DND-41 (cell line): ENCODE measurements around the gene WASL.

Source experiments
- ATAC-seq: fragments of 200-7000 bp; cut with Tn5 transposase; 3 replicates; pipeline ENCODE4 v1.9.1; 2021; ENCODE audit warnings: low read depth; ENCODE audit not compliant: insufficient read depth
- DNase-seq: peaks from one replicate; pipeline ENCODE4 v3.0.0-alpha.2; 2020
- H2AFZ ChIP-seq: 2 replicates; pipeline ENCODE4 v1.6.0; 2012; ENCODE audit warnings: low read depth, low read length
- H3K27ac ChIP-seq: 2 replicates; pipeline ENCODE4 v1.5.1; 2012; ENCODE audit warnings: low read length, inconsistent platforms
- H3K27me3 ChIP-seq: fragments of 200-600 bp; sonication (generic); 2 replicates; pipeline ENCODE4 v1.6.0; 2012; ENCODE audit warnings: low read length, mild to moderate bottlenecking, inconsistent platforms; ENCODE audit not compliant: insufficient read depth, poor library complexity
- H3K36me3 ChIP-seq: 2 replicates; pipeline ENCODE4 v1.5.1; 2012; ENCODE audit warnings: low read length, inconsistent platforms; ENCODE audit not compliant: insufficient read depth
- H3K4me1 ChIP-seq: 2 replicates; pipeline ENCODE4 v1.5.1; 2012; ENCODE audit warnings: mild to moderate bottlenecking, low read length; ENCODE audit not compliant: insufficient read depth
- H3K4me2 ChIP-seq: 2 replicates; pipeline ENCODE4 v1.6.0; 2012; ENCODE audit warnings: mild to moderate bottlenecking, moderate library complexity, low read length, inconsistent platforms; ENCODE audit not compliant: insufficient read depth
- H3K4me3 ChIP-seq, 2 experiments: fragments of 200-600 bp in 1 of 2; shearing (Covaris generic) in 1 of 2; 2 replicates each; pipeline ENCODE4 v1.5.1; 2012 to 2016; ENCODE audit warnings: inconsistent platforms in 2 of 2, low read length in 2 of 2, mild to moderate bottlenecking in 2 of 2, low read depth in 1 of 2, moderate library complexity in 1 of 2
- H3K79me2 ChIP-seq: 2 replicates; pipeline ENCODE4 v1.6.0; 2012; ENCODE audit warnings: low read length, inconsistent platforms; ENCODE audit not compliant: insufficient read depth
- H3K9ac ChIP-seq: 2 replicates; pipeline ENCODE4 v1.6.0; 2012; ENCODE audit warnings: low read depth, mild to moderate bottlenecking, inconsistent platforms, low read length, moderate library complexity
- H3K9me3 ChIP-seq: 2 replicates; pipeline ENCODE4 v1.5.1; 2012; ENCODE audit warnings: low read length, moderate library complexity, mild to moderate bottlenecking, inconsistent platforms; ENCODE audit not compliant: insufficient read depth, severe bottlenecking
- H4K20me1 ChIP-seq: 2 replicates; pipeline ENCODE4 v1.6.0; 2012; ENCODE audit warnings: low read length; ENCODE audit not compliant: insufficient read depth
- CTCF ChIP-seq: IDR thresholded peaks from 2 replicates; pipeline ENCODE4 v1.5.1; 2012; ENCODE audit warnings: borderline replicate concordance, low read length, moderate library complexity, mild to moderate bottlenecking; ENCODE audit not compliant: poor library complexity, severe bottlenecking; ENCODE audit errors: extremely low read depth
- EZH2 ChIP-seq: IDR thresholded peaks from 3 replicates; pipeline ENCODE4 v1.6.1; 2012; ENCODE audit warnings: borderline replicate concordance, low read depth, mild to moderate bottlenecking, moderate library complexity, low read length, inconsistent platforms; ENCODE audit not compliant: severe bottlenecking

Gene WASL

GRCh38 chr7:123674399-123675180 is 74.2 kb downstream of the WASL start:
- ATAC-seq (no peak), DNase-seq (no peak)
- Histone ChIP-seq H3K9ac (no peak overlapping the region), H3K9me3 (no peaks in the 10 kb centered on the region), H3K36me3 (no peaks in the 10 kb centered on the region), H3K4me3 (no peak overlapping the region), H3K27me3 (no peaks in the 10 kb centered on the region), H4K20me1 (no peaks in the 10 kb centered on the region), H3K4me2 (no peak overlapping the region), H3K4me1 (no peaks in the 10 kb centered on the region), H2AFZ (no peak overlapping the region), H3K27ac (no peak overlapping the region), H3K79me2 (no peaks in the 10 kb centered on the region)
- no peak for TF ChIP-seq EZH2
- TF ChIP-seq CTCF: no peak

DNA sequence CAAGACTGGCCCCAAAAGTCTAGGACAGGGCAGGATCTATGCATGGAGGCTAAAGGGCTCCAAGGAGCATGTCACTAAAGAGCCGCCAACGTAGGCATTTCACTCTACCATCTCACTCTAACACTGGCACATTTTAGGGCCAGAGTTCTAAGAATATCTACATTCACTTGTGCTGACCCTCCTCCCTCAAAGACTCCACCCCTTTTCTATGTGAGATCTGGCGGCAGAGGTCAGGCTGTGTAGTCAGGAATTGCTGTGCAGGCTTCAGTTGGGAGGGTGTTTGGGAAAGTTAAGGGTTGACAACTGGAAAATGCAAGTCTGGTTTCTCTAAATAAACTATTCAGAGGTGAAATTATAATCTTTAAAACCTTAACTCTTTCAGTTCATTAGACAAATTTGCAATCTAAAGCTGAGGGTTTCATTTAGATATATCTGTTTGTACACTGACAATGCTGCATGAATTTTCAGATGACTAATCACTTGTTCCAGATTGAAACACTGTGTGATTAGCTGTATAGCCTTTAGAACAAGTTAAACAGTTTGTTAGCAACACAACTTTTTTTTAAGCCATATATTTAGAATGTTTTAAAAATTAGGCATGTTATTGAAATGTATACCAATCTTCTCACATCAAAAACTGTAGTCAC is 74.9 kb downstream of the WASL start:
- Histone ChIP-seq H3K79me2 (no peaks in the 10 kb centered on the region), H3K9me3 (no peaks in the 10 kb centered on the region), H3K4me3 (no peak overlapping the region), H2AFZ (no peak overlapping the region), H3K27ac (no peak overlapping the region), H3K36me3 (no peaks in the 10 kb centered on the region), H4K20me1 (no peaks in the 10 kb centered on the region), H3K4me1 (no peaks in the 10 kb centered on the region), H3K27me3 (no peaks in the 10 kb centered on the region), H3K4me2 (no peak overlapping the region), H3K9ac (no peak overlapping the region)
- no peak for ATAC-seq
- TF ChIP-seq EZH2 (no peak), CTCF (no peak)
- no peak for DNase-seq

- Histone ChIP-seq H3K27ac (no peak overlapping the region), H3K9me3 (no peaks in the 10 kb centered on the region), H3K79me2 (no peaks in the 10 kb centered on the region), H3K4me1 (no peaks in the 10 kb centered on the region), H3K9ac (no peak overlapping the region), H3K4me2 (no peak overlapping the region), H2AFZ (no peak overlapping the region), H3K27me3 (no peaks in the 10 kb centered on the region), H3K36me3 (no peaks in the 10 kb centered on the region), H4K20me1 (no peaks in the 10 kb centered on the region), H3K4me3 (no peak overlapping the region)
- ATAC-seq: no peak
- TF ChIP-seq EZH2 (no peak), CTCF (no peak)
- DNase-seq: no peak
Observed at GRCh38 chr7:123673137-123673732, 75.6 kb downstream of the WASL start.
